ENCODE results near the gene ANGPT4.
"Not testable (repeated sequence)": the region's sequence is repeated elsewhere in the genome, so short reads cannot be mapped to it uniquely, and the experiment has no call there.

ANGPT4 gene

GRCh38 chr20:873875-874607 is 42.1 kb downstream of the ANGPT4 start:
- no peak for DNase-seq (ENCODE audit: low read depth in 2 of 2)

- no peak for DNase-seq (ENCODE audit: low read depth in 2 of 2)
These were observed 43.1 kb downstream of the ANGPT4 start for GRCh38 chr20:872855-873520.

- no peak for DNase-seq (ENCODE audit: low read depth in 2 of 2)
These were observed 44.2 kb downstream of the ANGPT4 start for GRCh38 chr20:871948-872347.

GRCh38 chr20:871436-871835 is 44.7 kb downstream of the ANGPT4 start:
- no peak for DNase-seq (ENCODE audit: low read depth in 2 of 2)

GRCh38 chr20:870758-871157 is 45.4 kb downstream of the ANGPT4 start:
- DNase-seq (ENCODE audit: low read depth in 2 of 2) = no peak

- DNase-seq (ENCODE audit: low read depth in 2 of 2) = no peak
These were observed 46.5 kb downstream of the ANGPT4 start for GRCh38 chr20:869606-870005.

GRCh38 chr20:868279-868678 is 47.9 kb downstream of the ANGPT4 start:
- DNase-seq (ENCODE audit: low read depth in 2 of 2) = no peak

GRCh38 chr20:865440-865839 is 50.7 kb downstream of the ANGPT4 start:
- no peak for DNase-seq (ENCODE audit: low read depth in 2 of 2)

GRCh38 chr20:860891-861290 is 55.2 kb downstream of the ANGPT4 start:
- no peak for DNase-seq (ENCODE audit: low read depth in 2 of 2)

- DNase-seq (ENCODE audit: low read depth in 2 of 2) = no peak
These were observed 56.3 kb downstream of the ANGPT4 start for GRCh38 chr20:859751-860231.

- DNase-seq (ENCODE audit: low read depth in 2 of 2) = no peak
These were observed 58.1 kb downstream of the ANGPT4 start for GRCh38 chr20:858011-858410.

- DNase-seq (ENCODE audit: low read depth in 2 of 2) = peak; percentile 36 to 50
These were observed 59.8 kb downstream of the ANGPT4 start for GRCh38 chr20:856361-856775.

GRCh38 chr20:855466-856360 is 60.4 kb downstream of the ANGPT4 start:
- DNase-seq (ENCODE audit: low read depth in 2 of 2) = no peak

- DNase-seq (ENCODE audit: low read depth in 2 of 2) = no peak
These were observed 61.5 kb downstream of the ANGPT4 start for GRCh38 chr20:854601-855000.

- DNase-seq (ENCODE audit: low read depth in 2 of 2) = no peak
These were observed 62.6 kb downstream of the ANGPT4 start for GRCh38 chr20:853406-853996.

- not testable (repeated sequence) for DNase-seq (ENCODE audit: low read depth in 2 of 2)
These were observed 67.4 kb downstream of the ANGPT4 start for GRCh38 chr20:848731-849130.

- no peak for DNase-seq (ENCODE audit: low read depth in 2 of 2)
These were observed 67.9 kb downstream of the ANGPT4 start for GRCh38 chr20:848193-848592.

GRCh38 chr20:846894-847278 is 69.2 kb downstream of the ANGPT4 start:
- DNase-seq (ENCODE audit: low read depth in 2 of 2) = peak; percentile 32 to 58

- no peak for DNase-seq (ENCODE audit: low read depth in 2 of 2)
These were observed 69.9 kb downstream of the ANGPT4 start for GRCh38 chr20:845941-846893.

GRCh38 chr20:845226-845868 is 70.8 kb downstream of the ANGPT4 start:
- DNase-seq (ENCODE audit: low read depth in 2 of 2) = no peak

Data from stimulated activated CD8-positive, alpha-beta memory T cell treated with anti-CD3 and anti-CD28 coated beads, Interleukin-7, amount 100 ng/mL, for 4 hours (primary cell).